ENCODE measurements around the gene RHEB. TPM values are rescaled to one million over a fixed set of nuclear protein-coding genes. Genes with fewer than 3 reads are reported as not detected.

RHEB gene
- total and polyA plus RNA-seq, 2 of the 4 experiments (the other 2 are of a cell fraction), result 19.7 to 67.2 TPM

DNA sequence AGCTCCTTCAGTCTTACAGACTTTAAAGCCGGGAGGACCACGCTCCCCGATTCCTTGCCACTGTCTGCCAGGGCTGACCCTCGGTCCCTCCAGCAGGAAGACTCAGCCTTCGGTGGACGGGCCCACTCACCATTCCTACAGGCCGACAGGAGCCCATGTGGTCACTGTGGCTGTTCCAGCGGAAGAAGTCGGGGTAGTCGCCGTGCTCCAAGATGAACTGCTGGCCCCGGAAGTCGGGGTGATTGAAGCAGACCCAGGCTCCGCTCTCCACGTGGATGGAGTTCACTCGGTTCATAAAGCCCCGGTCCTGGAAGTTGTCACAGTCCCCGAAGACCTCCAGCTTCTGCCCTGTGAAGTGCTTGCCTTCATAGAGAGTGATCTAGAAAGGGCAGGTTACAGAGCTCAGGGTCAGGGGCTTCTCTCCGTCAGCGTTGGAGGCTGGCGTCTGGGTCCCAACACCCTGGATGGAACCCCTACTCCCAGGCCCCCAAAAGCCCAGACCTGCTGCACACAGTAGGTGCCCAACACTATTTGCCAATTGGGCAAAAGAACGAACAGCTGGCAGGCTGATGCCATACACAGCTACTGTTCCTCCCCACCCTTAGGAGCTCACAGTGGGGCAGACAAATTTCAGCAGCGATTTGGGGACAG, 81.7 kb downstream of the RHEB start:
- TF ChIP-seq, protein P1, sequence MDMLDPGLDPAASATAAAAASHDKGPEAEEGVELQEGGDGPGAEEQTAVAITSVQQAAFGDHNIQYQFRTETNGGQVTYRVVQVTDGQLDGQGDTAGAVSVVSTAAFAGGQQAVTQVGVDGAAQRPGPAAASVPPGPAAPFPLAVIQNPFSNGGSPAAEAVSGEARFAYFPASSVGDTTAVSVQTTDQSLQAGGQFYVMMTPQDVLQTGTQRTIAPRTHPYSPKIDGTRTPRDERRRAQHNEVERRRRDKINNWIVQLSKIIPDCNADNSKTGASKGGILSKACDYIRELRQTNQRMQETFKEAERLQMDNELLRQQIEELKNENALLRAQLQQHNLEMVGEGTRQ (IDR thresholded peaks at IDR 0.05; ENCODE audit: low read depth, low read length), result no peak
- TF ChIP-seq, protein P2, sequence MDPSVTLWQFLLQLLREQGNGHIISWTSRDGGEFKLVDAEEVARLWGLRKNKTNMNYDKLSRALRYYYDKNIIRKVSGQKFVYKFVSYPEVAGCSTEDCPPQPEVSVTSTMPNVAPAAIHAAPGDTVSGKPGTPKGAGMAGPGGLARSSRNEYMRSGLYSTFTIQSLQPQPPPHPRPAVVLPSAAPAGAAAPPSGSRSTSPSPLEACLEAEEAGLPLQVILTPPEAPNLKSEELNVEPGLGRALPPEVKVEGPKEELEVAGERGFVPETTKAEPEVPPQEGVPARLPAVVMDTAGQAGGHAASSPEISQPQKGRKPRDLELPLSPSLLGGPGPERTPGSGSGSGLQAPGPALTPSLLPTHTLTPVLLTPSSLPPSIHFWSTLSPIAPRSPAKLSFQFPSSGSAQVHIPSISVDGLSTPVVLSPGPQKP (IDR thresholded peaks at IDR 0.05; ENCODE audit: borderline replicate concordance, low read depth, low read length), result no peak
- TF ChIP-seq RFX5 (IDR thresholded peaks at IDR 0.05; ENCODE audit: low read depth, low read length) (no peak), MAFK (IDR thresholded peaks at IDR 0.05; ENCODE audit: low read depth, low read length) (no peak), NFE2L2 (IDR thresholded peaks at IDR 0.05; ENCODE audit: low read depth, low read length) (no peak), RCOR1 (IDR thresholded peaks at IDR 0.05; ENCODE audit: insufficient replicate concordance, low read length) (no peak), MAZ (IDR thresholded peaks at IDR 0.05; ENCODE audit: borderline replicate concordance, low read depth, low read length) (no peak), SMC3 (IDR thresholded peaks at IDR 0.05; ENCODE audit: low read depth, low read length) (no peak), BHLHE40 (IDR thresholded peaks at IDR 0.05; ENCODE audit: low read depth, low read length) (no peak), RAD21 (IDR thresholded peaks at IDR 0.05; ENCODE audit: low read length) (no peak), CEBPB (IDR thresholded peaks at IDR 0.05; ENCODE audit: low read depth, low read length) (no peak), POLR2A (IDR thresholded peaks at IDR 0.05; ENCODE audit: low read depth, low read length) (no peak), MXI1 (IDR thresholded peaks at IDR 0.05; ENCODE audit: borderline replicate concordance, low read depth, low read length) (no peak), FOS (IDR thresholded peaks at IDR 0.05; ENCODE audit: low read depth, low read length) (no peak), CHD1 (IDR thresholded peaks at IDR 0.05; ENCODE audit: low read depth, low read length) (no peak)
- TF ChIP-seq, protein P3, sequence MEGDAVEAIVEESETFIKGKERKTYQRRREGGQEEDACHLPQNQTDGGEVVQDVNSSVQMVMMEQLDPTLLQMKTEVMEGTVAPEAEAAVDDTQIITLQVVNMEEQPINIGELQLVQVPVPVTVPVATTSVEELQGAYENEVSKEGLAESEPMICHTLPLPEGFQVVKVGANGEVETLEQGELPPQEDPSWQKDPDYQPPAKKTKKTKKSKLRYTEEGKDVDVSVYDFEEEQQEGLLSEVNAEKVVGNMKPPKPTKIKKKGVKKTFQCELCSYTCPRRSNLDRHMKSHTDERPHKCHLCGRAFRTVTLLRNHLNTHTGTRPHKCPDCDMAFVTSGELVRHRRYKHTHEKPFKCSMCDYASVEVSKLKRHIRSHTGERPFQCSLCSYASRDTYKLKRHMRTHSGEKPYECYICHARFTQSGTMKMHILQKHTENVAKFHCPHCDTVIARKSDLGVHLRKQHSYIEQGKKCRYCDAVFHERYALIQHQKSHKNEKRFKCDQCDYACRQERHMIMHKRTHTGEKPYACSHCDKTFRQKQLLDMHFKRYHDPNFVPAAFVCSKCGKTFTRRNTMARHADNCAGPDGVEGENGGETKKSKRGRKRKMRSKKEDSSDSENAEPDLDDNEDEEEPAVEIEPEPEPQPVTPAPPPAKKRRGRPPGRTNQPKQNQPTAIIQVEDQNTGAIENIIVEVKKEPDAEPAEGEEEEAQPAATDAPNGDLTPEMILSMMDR (conservative IDR thresholded peaks at IDR 0.05; ENCODE audit: low read depth, low read length), result no peak
- Histone ChIP-seq H3K36me3 (ENCODE audit: control insufficient read depth, insufficient read depth, low read length) (no peaks in the 10 kb centered on the region), H3K18ac (ENCODE audit: low read depth, low read length) (no peak overlapping the region), H3K9ac (ENCODE audit: low read depth, low read length) (no peak overlapping the region), H3K14ac (replicated peaks; ENCODE audit: low read depth, low read length) (no peak overlapping the region), H3K4me2 (ENCODE audit: low read depth, low read length) (no peak overlapping the region), H4K91ac (ENCODE audit: insufficient read depth, low read depth, low read length) (no peak overlapping the region), H3K4me1 (ENCODE audit: control insufficient read depth, insufficient read depth, low read length) (peaks cover 6% of the 10 kb centered on the region; the same call in 1 of the 2 replicates), H2BK120ac (ENCODE audit: low read depth, low read length) (no peak overlapping the region), H3K4ac (ENCODE audit: low read depth, low read length) (no peak overlapping the region), H4K8ac (ENCODE audit: low read depth in 2 of 2, low read length in 2 of 2) (no peak overlapping the region), H3K9me1 (ENCODE audit: insufficient read depth, low read length) (no peaks in the 10 kb centered on the region), H3K4me3 (ENCODE audit: insufficient read depth, low read depth, low read length) (no peak overlapping the region), H3K27ac (ENCODE audit: insufficient read depth, low read length) (no peak overlapping the region), H4K20me1 (ENCODE audit: insufficient read depth, low read length) (no peaks in the 10 kb centered on the region), H2AK5ac (ENCODE audit: low read depth, low read length) (no peak overlapping the region), H2BK5ac (ENCODE audit: low read depth, low read length, poor library complexity, severe bottlenecking) (no peak overlapping the region), H2AK9ac (replicated peaks; ENCODE audit: low read depth, low read length, poor library complexity) (no peak overlapping the region), H3K27me3 (ENCODE audit: control insufficient read depth, insufficient read depth, low read length) (peaks cover 17% of the 10 kb centered on the region), H3K9me3 (ENCODE audit: control insufficient read depth, insufficient read depth, low read length) (no peaks in the 10 kb centered on the region), H3K56ac (ENCODE audit: extremely low read depth, insufficient read depth, low read length) (no peak overlapping the region), H2BK20ac (ENCODE audit: low read depth, low read length) (no peak overlapping the region), H3K79me1 (ENCODE audit: low read depth in 1 of 2, low read length in 2 of 2) (no peaks in the 10 kb centered on the region), H2AFZ (replicated peaks; ENCODE audit: low read length, poor library complexity) (no peak overlapping the region), H4K5ac (ENCODE audit: low read depth, low read length) (no peak overlapping the region), H3K23ac (ENCODE audit: low read depth, low read length) (no peak overlapping the region), H2BK15ac (ENCODE audit: low read depth, low read length) (no peak overlapping the region)
- intact Hi-C loops (cut with micrococcal nuclease), result no loop called here
- ATAC-seq (ENCODE audit: low read depth) (no peak), DNase-seq (no peak)
- no TSS peak for BruUV-seq (replicated peaks)
- in situ Hi-C loops (cut with MboI; ENCODE audit: low sequenced_read_pairs), result no loop called here
- ChIA-PET POLR2A (ENCODE audit: unreplicated experiment) (no interaction called here), CTCF (interaction anchor here (1.3 kb wide), 1 partner anchor 69 kb away, joined by 3 read pairs; no protein-coding TSS in a partner anchor)
- 72% methylated on average over 6 of the region's 23 CpGs; no CpG with 5 or more reads in 1 of the 2 experiments for WGBS, 2 experiments (ENCODE audit: extremely low coverage in 2 of 2, insufficient read length in 1 of 2)
- dilution Hi-C loops (cut with HindIII; ENCODE audit: low sequenced_read_pairs, unreplicated experiment), result no loop called here
